COLO668 (cell line): ENCODE measurements around the gene ATG4D.

Source experiments
- DNase-seq: peaks from one replicate; lab custom pipeline; 2025; ENCODE audit not compliant: unreplicated experiment; lab: John Stamatoyannopoulos, UW

Gene ATG4D

DNA sequence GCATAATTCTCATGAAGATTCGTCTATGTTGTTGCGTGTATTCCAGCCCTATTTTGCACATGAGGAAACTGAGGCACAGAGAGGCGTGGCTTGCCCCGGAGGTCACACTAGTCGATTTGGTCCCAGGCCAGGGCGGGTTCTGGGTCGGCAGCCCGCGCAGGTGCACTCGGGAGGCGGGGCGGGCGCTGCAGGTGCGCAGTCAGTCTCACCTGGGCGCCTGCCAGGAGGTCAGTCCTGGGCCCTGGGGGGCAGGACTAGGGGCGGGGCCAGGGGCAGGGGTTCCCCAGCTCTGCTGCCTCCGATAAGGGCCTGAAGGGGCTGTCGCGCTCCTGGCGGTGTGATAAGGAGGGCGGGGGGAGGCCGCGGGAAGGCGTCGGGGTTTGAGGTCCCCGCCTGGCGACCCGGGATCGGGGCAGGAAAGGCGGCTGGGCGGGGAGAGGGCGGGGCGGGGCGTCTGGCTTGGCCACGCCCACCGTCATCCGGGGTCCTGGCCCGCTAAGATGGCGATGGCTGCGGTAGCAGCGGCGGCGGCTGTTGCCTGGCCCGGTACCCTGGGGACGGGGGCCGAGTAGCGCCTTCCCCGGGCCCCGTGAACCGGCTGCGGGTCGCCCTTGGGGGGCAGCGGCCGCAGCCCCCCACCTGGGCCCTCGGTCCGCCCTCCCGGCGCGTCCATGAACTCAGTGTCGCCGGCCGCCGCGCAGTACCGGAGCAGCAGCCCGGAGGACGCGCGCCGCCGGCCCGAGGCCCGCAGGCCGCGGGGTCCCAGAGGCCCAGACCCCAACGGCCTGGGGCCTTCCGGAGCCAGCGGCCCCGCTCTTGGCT, at the start of gene ATG4D:
ATG4D (plus strand) TSS at position 485 of the 822 bp plus-strand sequence; CDS start at position 672, 187 bp downstream.
- peak; percentile 94 for DNase-seq

DNA sequence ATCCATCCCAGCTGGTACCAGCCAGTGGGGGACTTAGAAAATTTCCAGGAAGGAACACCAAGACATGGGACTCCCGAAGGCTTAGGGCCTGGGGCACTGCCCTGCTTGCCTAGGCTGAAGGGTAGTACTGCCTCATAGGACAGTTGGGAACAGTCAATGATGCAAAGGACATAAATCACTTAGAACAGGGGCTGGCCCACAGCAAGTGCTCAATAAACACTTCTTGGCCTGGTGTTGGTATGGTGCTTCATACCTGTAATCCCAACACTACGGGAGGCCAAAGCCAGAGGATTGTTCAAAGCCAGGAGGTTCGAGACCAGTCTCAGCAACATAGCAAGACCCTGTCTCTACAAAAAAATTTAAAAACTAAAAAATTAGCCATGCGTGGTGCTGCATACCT, 46.3 kb upstream of the ATG4D start:
- no peak for DNase-seq

DNA sequence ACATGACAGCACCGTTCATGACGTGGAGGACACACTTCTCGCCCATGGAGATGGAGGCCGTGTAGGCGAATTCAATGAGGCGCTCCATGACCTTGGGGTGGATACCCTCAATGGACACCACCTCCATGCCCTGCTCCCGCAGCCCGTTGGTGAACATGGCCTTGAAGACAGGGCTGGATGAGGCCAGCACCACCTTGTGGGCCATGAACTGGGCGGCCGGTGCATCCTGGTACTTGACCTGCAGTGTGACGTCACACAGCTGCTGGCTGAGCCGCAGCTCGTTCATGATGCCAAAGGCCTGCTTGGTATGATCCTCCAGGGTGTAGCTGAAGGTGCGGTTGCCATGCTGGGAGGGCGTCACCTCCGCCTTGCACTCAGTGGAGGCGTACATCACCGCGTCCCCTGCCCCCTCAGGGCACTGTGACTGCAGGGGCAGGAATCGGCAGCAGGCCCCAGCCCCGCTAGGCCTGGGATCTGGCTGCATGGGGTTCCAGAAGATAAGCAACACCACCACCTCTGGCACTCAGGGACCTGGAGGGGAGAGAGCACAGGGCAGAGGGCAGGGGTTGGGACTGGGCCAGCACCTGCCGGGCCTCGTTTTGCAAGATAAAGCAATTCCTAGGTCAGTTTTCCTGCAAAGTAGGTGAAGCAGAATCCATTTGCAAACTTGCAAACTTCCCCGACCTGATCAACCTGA, 44.0 kb upstream of the ATG4D start:
- no peak for DNase-seq

DNA sequence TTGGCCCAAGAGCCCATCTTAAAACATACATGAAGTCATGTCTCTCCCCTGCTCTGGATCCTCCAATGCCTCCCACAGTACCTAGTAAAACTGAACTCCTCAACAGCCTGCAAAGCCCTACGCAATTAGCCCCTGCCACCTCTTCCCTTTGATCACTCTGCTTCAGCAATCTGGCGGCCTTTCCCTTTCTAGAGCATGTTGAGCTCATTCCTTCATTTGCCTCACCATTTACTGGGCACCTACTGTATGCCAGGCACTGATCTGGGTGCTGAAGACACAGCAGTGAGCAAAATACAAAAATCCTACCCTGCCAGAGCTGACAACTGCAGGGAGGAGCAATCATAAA, 43.5 kb upstream of the ATG4D start:
- no peak for DNase-seq

DNA sequence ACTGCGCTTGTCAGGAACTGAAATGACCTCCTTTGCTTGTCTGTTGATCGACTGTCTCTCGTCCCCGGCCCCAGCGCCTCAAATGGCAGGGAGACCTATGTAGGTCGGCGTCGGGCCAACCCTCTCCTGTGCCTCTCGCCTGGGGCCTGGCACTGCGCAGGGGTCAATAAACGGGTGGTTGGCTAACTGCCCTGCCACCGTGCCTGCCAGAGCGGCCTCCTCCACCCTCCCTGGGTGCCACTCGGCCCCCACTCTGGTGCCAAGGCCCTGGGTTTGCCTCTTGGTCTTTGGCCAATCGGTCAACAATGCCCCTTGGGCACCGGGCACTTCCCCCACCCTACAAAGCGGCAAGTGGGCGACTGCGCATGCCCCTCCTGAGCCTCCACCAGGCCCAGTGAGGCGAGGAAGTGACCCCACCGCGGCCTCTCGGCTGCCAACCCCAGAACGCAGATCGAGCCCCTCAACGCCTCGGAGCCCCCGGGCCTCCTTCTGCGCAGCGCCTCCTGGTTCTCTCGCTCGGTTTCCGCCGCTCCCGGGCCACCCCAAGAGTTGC, 41.7 kb upstream of the ATG4D start:
- DNase-seq: peak; percentile 83

DNA sequence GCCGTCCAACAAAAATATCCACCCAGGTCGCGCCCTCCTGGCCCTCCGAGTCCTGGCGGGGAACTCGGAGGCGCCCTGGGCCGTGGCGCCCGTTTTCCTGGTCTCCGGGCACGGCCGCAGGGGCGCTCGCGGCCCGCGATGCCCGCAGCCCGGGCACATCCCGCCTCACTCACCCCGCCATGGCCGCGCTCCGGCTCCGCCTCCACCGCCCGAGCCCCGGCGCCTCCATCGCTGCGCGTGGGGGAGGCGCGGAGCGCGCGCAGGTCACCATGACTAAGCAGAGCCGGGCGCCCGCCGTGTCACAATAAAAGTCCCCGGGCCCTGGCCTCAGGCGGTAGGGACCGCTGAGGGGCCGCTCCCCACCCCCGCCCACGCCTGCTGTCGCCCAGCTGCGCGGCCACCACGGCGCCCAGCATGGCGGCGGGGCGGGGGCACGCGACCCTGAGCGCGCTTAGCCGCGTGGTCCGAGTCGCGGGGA, 41.1 kb upstream of the ATG4D start:
- peak; percentile 96 for DNase-seq

DNA sequence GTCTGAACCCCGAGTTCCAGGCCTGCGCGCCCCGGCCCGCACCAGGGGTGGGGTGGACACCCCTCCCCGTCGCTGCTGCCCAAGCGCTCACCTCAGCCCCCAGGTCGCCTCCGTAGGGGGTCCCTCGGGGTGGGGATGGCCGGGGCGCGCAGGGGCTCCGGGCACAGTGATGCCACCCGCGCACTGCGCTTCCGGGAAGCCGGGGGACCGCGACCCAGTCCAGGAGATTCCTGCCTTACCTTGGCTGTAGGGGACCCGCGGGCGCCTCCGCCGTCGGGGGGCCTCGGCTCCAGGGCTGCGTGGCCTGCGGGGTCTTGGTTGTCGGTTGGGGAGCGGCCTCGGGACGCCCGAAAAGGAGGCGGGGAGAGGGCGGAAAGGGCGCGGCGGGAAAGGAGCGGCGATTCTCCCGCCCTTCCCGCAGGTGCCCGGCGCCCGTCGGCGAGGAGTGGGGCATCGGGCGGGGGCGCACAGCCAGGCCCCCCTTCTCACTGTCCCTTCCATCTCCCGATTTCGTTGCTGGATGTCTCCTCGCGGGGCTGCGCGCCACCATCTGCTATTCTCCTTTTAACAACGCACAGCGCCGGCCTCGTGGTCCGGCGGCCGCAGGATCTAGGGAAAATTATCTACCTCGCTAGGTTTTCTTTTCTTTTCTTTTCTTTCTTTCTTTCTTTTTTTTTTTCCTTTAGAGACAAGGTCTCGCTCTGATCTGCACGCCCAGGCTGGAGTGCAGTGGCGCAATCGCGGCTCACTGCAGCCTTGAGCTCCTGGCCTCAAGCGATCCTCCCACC, 40.5 kb upstream of the ATG4D start, which contains the start of gene KEAP1:
KEAP1 (minus strand) TSS at position 355 of the 788 bp plus-strand sequence. CDS start 3,323 bp downstream, outside the sequence.
- peak; percentile 76 for DNase-seq

DNA sequence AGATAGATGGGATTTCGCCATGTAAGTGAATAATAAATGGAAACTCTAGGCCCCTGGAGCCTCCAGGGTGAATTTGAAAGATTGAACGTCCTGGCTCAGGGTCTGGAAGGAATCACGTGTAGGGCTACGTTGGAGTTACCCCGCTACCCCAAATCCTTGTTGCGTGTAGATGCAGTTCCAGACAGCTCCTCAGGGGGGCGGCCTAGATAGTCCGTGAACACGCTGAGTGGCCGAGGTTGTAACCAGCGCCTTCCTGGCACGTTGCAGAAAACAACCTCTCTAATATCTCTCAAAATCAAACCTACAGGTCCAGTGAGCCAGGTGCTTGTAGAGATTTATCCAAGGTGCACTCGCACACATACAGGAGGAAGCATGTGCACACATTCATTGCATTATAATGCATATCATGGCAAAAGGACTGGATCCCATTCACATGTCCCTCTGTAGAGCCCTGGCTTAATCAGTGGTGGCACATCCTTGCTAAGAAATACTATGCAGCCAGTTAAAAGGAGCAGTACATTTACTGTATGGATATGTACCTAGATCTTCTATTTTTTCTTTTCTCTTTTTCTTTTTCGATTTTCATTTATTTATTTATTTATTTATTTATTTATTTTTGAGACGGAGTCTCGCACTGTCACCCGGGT, 38.0 kb upstream of the ATG4D start:
- peak; percentile 74 for DNase-seq

DNA sequence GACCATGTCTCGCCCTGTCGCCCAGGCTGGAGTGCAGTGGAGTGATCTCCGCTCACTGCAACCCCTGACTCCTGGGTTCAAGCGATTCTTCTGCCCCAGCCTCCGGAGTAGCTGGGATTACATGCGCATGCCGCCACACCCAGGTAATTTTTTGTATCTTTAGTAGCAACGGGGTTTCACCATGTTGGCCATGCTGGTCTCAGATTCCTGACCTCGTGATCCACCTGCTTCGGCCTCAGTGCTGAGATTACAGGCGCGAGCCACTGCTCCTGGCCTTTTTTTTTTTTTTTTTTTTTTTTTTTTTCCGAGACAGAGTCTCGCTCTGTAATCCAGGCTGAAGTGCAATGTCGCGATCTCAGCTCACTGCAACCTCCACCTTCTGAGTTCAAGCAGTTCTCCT, 35.7 kb upstream of the ATG4D start:
- no peak for DNase-seq

DNA sequence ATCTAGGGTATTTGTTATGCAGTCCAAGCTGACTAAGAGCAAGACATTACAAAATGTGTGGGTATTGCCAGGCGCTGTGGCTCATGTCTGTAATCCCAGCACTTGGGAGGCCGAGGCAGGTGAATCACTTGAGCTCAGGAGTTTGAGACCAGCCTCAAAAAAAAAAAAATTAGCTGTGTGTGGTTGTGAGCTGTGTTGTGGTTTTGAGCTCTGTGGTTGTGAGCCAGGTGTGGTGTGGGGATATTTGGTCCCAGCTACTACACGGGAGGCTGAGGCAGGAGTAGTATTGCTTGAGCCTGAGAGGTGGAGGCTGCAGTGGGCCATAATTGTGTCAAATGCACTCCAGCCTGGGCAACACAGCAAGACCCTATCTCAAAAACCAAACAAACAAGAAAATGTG, 35.0 kb upstream of the ATG4D start:
- no peak for DNase-seq

DNA sequence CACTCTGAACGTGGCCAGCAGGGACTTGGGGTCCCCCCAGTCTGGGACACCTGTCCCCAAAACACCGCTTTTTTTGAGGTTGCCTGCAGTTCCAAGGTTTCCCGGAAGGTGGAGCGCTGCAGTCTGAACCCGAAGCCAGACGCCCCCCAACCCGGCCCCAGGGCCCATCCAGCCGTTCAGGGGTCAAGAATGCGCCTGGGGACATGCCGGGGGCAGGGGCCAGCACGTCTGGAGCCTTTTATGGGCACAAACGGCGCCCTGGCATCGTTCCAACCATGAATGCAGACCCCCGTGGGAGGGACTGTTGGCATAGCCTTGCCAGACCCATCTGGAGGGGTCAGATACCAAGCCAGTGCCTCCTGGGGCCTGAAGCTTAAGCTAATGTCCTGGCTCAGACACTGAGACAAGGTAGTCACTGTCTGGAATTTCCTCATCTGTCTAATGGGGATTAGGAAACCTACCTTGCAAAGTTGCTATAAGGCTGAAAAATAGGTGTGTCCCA, 33.4 kb upstream of the ATG4D start:
- DNase-seq: peak; percentile 13

DNA sequence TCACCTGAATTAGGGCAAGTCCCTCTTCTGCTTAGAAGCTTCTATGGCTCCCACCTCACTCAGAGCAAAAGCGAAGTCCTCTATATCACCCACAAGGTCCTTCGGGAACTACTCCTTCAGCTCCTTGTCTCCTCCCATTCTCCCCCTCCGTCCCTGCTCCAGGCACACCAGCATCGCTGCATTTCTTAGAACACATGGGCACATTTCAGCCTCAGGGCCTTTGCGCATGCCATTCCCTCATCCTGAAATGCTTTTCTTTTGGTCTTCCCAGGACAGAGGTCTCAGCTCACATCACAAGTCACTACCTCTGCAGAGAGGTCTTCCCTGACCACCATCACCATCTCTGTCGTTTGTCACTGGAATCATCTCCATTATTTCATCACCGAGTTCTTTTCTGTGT, 30.5 kb upstream of the ATG4D start:
- DNase-seq: no peak

DNA sequence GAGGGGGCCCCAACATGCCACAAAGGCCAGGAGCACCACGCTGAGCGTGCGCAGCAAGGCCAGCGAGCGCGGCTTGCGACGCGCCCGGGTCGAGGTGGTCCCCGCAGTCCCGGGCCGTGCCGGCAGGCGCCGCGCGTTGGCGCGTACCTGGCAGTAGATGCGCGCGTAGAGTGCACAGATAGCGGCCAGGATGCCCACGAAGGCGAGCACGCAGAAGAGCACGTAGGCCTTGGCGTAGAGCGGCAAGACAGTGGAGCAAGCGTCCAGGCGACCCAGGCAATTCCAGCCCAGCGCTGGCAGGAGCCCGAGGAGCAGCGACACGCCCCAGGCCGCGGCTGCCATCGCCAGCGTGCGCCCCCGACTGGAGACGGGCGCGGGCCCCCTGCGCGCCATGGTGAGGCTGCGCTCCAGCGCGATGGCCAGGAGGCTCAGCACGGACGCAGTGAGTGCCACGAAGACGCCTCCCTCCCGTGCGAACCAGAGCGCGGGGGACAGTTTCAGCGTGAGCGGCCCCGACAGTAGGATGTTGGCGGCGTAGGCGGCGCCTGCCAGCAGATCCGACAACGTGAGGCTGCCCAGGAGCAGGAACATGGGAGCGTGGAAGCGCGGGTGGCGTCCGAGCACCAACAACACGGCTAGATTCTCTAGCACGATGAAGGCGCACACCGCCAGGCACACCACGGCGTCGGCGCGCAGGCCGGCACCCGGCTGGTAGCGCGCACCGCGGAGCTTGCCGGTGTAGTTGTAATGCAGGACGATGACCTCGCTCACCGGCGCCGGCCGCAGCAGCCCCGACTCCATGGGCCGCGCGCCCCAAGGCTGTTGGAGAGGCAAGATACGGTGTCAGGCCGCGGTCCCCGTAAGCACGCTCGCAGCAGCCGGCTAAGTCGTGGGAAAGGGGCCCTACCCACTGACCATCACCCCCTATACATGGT, 29.2 kb upstream of the ATG4D start:
- DNase-seq: peak; percentile 25

DNA sequence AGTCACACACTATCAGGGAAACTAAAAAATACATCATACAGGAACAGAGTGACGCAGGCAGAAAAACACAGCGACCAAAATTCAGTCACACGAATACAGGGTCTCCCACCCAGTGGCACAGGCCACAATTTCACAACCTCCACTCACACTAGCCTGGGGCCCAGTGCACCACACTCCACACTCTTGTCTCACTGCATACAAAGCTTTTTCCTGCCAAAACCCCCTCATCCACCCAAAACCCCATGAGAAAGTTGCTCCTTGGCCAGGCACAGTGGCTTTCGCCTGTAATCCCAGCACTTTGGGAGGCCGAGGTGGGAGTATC, 27.7 kb upstream of the ATG4D start:
- no peak for DNase-seq

DNA sequence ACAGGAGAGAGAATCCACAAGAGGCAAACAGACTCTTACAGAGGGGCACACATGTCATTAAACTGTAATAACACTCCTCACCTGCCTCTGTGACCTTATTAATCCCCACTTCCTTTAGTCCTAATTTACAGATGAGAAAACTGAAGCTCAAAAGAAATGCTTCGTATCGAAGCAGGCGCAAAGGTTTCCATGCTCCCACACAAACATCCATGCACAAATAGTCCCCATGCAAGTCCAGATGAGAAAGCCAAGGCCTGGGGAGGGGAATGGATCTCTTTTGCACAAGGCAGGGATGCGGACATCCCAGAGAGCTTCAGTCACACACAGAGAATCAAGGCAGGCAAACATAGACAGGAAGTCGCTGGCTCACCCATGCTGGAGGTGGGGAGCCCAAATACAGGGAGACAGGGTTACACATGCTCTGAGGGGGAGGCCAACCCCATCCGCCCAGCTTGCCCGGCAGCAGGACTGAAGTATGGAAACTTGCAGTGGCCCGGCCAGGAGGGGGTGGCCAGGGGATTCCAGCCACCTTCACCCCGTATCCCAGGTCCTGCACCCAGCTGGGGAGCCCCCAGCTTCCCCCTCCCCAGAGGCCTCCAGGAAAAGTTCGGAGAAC, 26.9 kb upstream of the ATG4D start:
- no peak for DNase-seq

DNA sequence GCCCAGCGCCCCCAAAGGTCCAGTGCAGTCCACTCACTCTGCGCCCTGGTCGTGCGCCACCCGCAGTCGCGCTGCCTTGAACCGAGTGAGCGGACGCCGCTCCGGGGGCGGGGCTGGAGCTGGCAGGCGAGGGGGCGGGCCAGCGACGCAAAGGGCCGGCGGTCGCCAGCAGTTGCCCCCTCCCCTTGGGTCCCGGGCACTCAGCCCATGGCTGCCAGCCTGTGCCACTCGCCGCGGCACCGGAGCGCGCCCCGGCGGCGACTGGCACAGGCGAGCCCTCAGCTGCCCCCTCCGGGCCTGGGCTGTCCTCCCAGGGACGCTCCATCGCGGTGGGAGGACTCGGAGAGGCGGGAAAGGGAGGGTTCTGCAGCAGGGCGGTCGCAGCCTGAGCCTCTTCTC, 26.3 kb upstream of the ATG4D start, which contains the start of gene S1PR5:
S1PR5 (minus strand) TSS at position 87 of the 399 bp plus-strand sequence. CDS start 2,436 bp downstream, outside the sequence.
- DNase-seq: no peak

DNA sequence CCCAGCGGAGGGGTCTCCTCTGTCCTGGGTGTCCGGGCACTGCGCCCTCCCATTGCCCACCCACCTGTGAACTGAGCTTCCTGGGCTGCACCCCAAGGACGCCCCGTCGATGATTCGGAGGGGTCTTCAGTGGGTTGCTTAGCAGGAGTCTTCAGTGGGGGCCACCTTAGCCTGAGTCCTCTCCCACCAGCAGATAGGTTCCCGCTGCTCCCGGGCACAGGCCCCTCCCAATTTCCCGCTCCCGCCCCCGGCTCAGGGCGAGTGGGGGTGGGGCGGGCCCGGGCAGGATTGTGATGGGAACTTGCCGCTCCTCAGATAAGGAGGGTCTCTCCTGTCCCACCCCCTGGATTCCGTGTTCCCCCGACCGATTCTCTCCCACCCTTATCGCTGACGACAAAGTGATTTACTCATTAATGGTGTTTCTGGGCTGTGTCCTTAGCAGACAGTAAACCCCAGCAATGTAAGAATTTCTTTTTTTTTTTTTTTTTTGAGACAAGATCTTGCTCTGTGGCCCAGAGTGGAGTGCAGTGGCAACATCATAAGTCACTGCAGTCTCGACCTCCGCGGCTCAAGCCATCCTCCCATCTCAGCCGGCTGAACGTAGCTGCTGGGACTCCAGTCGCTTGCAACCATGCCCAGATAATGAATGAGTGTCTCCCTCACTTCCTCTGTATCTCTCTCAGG, 25.8 kb upstream of the ATG4D start:
- DNase-seq: no peak
